SK-N-SH treated with all-trans-retinoic acid at 6 μM for 48 hours (cell line): Measurements from ENCODE around the gene BLNK.

Experiments used
- ATAC-seq: fragments of 200-7000 bp; cut with Tn5 transposase; 3 replicates; pipeline ENCODE4 v1.9.1; 2020; ENCODE audit warnings: mild to moderate bottlenecking, moderate library complexity
- ARNTL ChIP-seq: fragments of 450-650 bp; formaldehyde crosslinking; IDR thresholded peaks from 2 replicates; pipeline ENCODE4 v1.5.0; 2020; ENCODE audit warnings: low read depth, mild to moderate bottlenecking, moderate library complexity, borderline replicate concordance
- BACH2 ChIP-seq: fragments of 250-450 bp; sonication (Bioruptor Pico); IDR thresholded peaks from 2 replicates; pipeline ENCODE4 v1.9.0; 2021; ENCODE audit warnings: mild to moderate bottlenecking, borderline replicate concordance
- CREB5 ChIP-seq: fragments of 250-450 bp; sonication (Bioruptor Pico); IDR thresholded peaks from 2 replicates; pipeline ENCODE4 v1.5.1; 2020; ENCODE audit warnings: low read depth, mild to moderate bottlenecking, moderate library complexity
- CSDC2 ChIP-seq: fragments of 250-450 bp; sonication (Bioruptor Pico); IDR thresholded peaks from 2 replicates; pipeline ENCODE4 v1.5.0; 2020; ENCODE audit warnings: mild to moderate bottlenecking, moderate library complexity
- CSRNP3 ChIP-seq: fragments of 250-450 bp; sonication (Bioruptor Pico); IDR thresholded peaks from 2 replicates; pipeline ENCODE4 v1.5.1; 2021; ENCODE audit warnings: mild to moderate bottlenecking, moderate library complexity
- ESRRG ChIP-seq: fragments of 250-450 bp; sonication (Bioruptor Pico); IDR thresholded peaks from 2 replicates; pipeline ENCODE4 v1.6.1; 2021; ENCODE audit warnings: mild to moderate bottlenecking
- GLIS3 ChIP-seq: fragments of 250-450 bp; sonication (Bioruptor Pico); IDR thresholded peaks from 2 replicates; pipeline ENCODE4 v1.5.0; 2020; ENCODE audit warnings: mild to moderate bottlenecking, moderate library complexity
- ISL1 ChIP-seq: fragments of 250-450 bp; sonication (Bioruptor Pico); IDR thresholded peaks from 2 replicates; pipeline ENCODE4 v2.1.2; 2022; ENCODE audit warnings: mild to moderate bottlenecking, moderate library complexity
- POU6F1 ChIP-seq: fragments of 250-450 bp; sonication (Bioruptor Pico); IDR thresholded peaks from 2 replicates; pipeline ENCODE4 v1.8.0; 2021; ENCODE audit warnings: low read depth, mild to moderate bottlenecking, moderate library complexity, borderline replicate concordance
- PPARA ChIP-seq: fragments of 250-450 bp; sonication (Bioruptor Pico); IDR thresholded peaks from 2 replicates; pipeline ENCODE4 v1.5.0; 2020; ENCODE audit warnings: mild to moderate bottlenecking, borderline replicate concordance
- RARB ChIP-seq: fragments of 250-450 bp; sonication (Bioruptor Pico); IDR thresholded peaks from 2 replicates; pipeline ENCODE4 v1.8.0; 2021; ENCODE audit warnings: mild to moderate bottlenecking, moderate library complexity
- SNAI2 ChIP-seq: fragments of 250-450 bp; sonication (Bioruptor Pico); IDR thresholded peaks from 2 replicates; pipeline ENCODE4 v1.5.0; 2020; ENCODE audit warnings: mild to moderate bottlenecking, moderate library complexity
- TCF4 ChIP-seq: fragments of 250-450 bp; sonication (Bioruptor Pico); IDR thresholded peaks from 2 replicates; pipeline ENCODE4 v1.8.0; 2021; ENCODE audit warnings: mild to moderate bottlenecking, moderate library complexity, borderline replicate concordance
- TSHZ2 ChIP-seq: fragments of 250-450 bp; sonication (Bioruptor Pico); IDR thresholded peaks from 2 replicates; pipeline ENCODE4 v1.5.0; 2020; ENCODE audit warnings: mild to moderate bottlenecking, moderate library complexity
- ZC3H10 ChIP-seq: fragments of 250-450 bp; sonication (Bioruptor Pico); IDR thresholded peaks from 2 replicates; pipeline ENCODE4 v1.5.1; 2021; ENCODE audit warnings: mild to moderate bottlenecking, moderate library complexity
- ZFP3 ChIP-seq: fragments of 250-450 bp; sonication (Bioruptor Pico); IDR thresholded peaks from 2 replicates; pipeline ENCODE4 v1.5.0; 2020; ENCODE audit warnings: mild to moderate bottlenecking, moderate library complexity
- ZFP30 ChIP-seq: fragments of 450-650 bp; formaldehyde crosslinking; IDR thresholded peaks from 2 replicates; pipeline ENCODE4 v1.5.0; 2022; ENCODE audit warnings: mild to moderate bottlenecking, moderate library complexity
- ZNF565 ChIP-seq: fragments of 450-650 bp; formaldehyde crosslinking; conservative IDR thresholded peaks from 2 replicates; pipeline ENCODE4 v1.5.0; 2020; ENCODE audit warnings: low read depth, mild to moderate bottlenecking, moderate library complexity
- ZNF70 ChIP-seq: fragments of 450-650 bp; formaldehyde crosslinking; IDR thresholded peaks from 2 replicates; pipeline ENCODE4 v1.5.0; 2020; ENCODE audit warnings: mild to moderate bottlenecking, moderate library complexity
- TF ChIP-seq, protein P1 (sequence below): fragments of 250-450 bp; sonication (Bioruptor Pico); IDR thresholded peaks from 2 replicates; pipeline ENCODE4 v1.8.0; 2020; ENCODE audit warnings: mild to moderate bottlenecking, moderate library complexity, borderline replicate concordance

BLNK gene

GRCh38 chr10:96229568-96230030, 41.8 kb downstream of the BLNK start:
- TF ChIP-seq ZNF70 (CRISPR knock-in tag), result no peak
- no peak for TF ChIP-seq ZFP3 (CRISPR knock-in tag)
- no peak for TF ChIP-seq CSDC2 (CRISPR knock-in tag)
- TF ChIP-seq TCF4, result no peak
- TF ChIP-seq PPARA, result no peak
- peak; percentile 85 for ATAC-seq

DNA sequence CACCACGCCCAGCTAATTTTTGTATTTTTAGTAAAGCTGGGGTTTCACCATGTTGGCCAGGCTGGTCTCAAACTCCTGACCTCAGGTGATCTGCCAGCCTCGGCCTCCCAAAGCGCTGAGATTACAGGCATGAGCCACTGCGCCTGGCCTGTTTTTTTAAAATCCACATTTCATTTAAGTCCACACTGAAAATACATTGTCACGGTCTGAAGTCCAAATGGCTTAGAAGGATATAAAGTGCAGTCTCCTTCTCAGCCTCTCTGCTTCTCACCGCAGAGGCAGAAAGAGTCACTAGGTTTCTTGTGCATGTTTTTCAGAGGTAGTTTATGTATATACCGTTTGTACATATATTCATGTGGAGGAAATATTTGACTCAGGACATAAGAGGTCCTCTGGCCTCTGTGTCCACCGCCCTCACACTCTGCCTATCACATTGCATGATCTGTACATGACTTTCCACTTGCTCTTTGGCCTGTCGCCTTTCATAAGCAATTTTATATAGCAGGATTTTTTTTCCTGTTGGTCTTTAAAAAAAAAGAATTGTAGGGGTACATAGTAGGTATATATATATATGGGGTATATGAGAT, 42.9 kb downstream of the BLNK start:
- no peak for ATAC-seq
- TF ChIP-seq, protein P1, sequence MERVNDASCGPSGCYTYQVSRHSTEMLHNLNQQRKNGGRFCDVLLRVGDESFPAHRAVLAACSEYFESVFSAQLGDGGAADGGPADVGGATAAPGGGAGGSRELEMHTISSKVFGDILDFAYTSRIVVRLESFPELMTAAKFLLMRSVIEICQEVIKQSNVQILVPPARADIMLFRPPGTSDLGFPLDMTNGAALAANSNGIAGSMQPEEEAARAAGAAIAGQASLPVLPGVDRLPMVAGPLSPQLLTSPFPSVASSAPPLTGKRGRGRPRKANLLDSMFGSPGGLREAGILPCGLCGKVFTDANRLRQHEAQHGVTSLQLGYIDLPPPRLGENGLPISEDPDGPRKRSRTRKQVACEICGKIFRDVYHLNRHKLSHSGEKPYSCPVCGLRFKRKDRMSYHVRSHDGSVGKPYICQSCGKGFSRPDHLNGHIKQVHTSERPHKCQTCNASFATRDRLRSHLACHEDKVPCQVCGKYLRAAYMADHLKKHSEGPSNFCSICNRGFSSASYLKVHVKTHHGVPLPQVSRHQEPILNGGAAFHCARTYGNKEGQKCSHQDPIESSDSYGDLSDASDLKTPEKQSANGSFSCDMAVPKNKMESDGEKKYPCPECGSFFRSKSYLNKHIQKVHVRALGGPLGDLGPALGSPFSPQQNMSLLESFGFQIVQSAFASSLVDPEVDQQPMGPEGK, result no peak
- no peak for TF ChIP-seq CSRNP3
- TF ChIP-seq ARNTL (CRISPR knock-in tag), result no peak
- TF ChIP-seq ISL1 (CRISPR knock-in tag), result no peak
- TF ChIP-seq PPARA, result no peak
- no peak for TF ChIP-seq ESRRG (CRISPR knock-in tag)
- TF ChIP-seq ZC3H10 (CRISPR knock-in tag), result no peak
- no peak for TF ChIP-seq TCF4
- no peak for TF ChIP-seq RARB (CRISPR knock-in tag)
- no peak for TF ChIP-seq POU6F1 (CRISPR knock-in tag)
- TF ChIP-seq BACH2, result no peak
- no peak for TF ChIP-seq SNAI2
- no peak for TF ChIP-seq ZNF70 (CRISPR knock-in tag)
- TF ChIP-seq CSDC2 (CRISPR knock-in tag), result no peak
- TF ChIP-seq TSHZ2 (CRISPR knock-in tag), result no peak
- TF ChIP-seq ZFP30, result no peak

- ATAC-seq, result no peak
- no peak for TF ChIP-seq ESRRG (CRISPR knock-in tag)
- TF ChIP-seq, protein P1, result no peak
- no peak for TF ChIP-seq POU6F1 (CRISPR knock-in tag)
- TF ChIP-seq GLIS3 (CRISPR knock-in tag), result no peak
- no peak for TF ChIP-seq SNAI2
- TF ChIP-seq ZFP3 (CRISPR knock-in tag), result no peak
- no peak for TF ChIP-seq BACH2
- no peak for TF ChIP-seq ZNF565
- TF ChIP-seq TSHZ2 (CRISPR knock-in tag), result no peak
- TF ChIP-seq CSDC2 (CRISPR knock-in tag), result no peak
- TF ChIP-seq CREB5 (CRISPR knock-in tag), result no peak
Measured at GRCh38 chr10:96227206-96227605, 44.2 kb downstream of the BLNK start.
